GM12865 (cell line): ENCODE measurements around the gene ME1.

Experiments
- DNase-seq: peaks from one replicate; pipeline ENCODE4 v3.0.0; 2010; ENCODE audit warnings: low read depth
- H3K4me3 ChIP-seq: 2 replicates; pipeline ENCODE4 v1.5.1; 2011; ENCODE audit warnings: mild to moderate bottlenecking, low read depth, low read length, control low read depth
- CTCF ChIP-seq: IDR thresholded peaks from 2 replicates; pipeline ENCODE4 v1.5.1; 2011; ENCODE audit warnings: low read length, control low read depth, low read depth, inconsistent platforms; ENCODE audit not compliant: insufficient read depth; ENCODE audit errors: missing control alignments

Gene ME1

GRCh38 chr6:83417880-83418663, 12.8 kb downstream of the ME1 start:
- DNase-seq, result peak; percentile 51
- TF ChIP-seq CTCF, result peak; percentile 31
- no peak overlapping the region for H3K4me3 ChIP-seq

DNA sequence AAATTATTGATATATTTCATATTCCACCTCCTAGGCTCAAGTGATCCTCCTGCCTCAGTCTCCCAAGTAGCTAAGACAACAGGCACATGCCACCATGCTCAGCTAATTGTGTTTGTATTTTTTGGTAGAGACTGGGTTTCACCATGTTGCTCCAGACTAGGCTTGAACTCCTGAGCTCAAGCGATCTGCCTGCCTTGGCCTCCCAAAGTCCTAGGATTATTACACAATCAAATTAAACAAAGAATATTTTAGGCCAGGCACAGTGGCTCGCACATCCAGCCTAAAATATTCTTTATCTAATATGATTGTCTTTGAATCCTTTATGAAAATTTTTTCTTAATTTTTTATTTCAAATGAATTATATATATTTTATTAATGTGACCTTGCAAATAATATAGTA, 17.8 kb downstream of the ME1 start:
- no peak for TF ChIP-seq CTCF
- DNase-seq, result no peak
- H3K4me3 ChIP-seq, result no peak overlapping the region

DNA sequence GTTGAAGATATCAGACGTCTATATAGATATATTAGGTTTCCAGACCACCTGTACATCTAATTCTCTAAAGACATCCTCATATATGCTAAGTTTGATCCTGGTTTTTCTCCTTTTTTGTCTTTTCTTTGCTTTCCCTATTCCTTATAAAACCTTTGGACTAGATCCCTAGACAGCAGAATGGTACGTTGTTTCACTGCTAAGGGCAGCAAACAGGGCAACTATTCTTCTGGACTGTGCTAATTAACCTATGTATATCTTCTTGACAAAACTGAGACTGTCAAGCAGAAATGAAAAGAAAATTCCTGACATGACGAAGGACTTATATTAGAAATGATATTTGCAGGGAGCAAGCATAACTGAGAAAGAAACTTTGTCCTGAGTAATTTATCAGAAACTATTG, 19.1 kb downstream of the ME1 start:
- DNase-seq, result no peak
- TF ChIP-seq CTCF, result no peak
- no peak overlapping the region for H3K4me3 ChIP-seq

DNA sequence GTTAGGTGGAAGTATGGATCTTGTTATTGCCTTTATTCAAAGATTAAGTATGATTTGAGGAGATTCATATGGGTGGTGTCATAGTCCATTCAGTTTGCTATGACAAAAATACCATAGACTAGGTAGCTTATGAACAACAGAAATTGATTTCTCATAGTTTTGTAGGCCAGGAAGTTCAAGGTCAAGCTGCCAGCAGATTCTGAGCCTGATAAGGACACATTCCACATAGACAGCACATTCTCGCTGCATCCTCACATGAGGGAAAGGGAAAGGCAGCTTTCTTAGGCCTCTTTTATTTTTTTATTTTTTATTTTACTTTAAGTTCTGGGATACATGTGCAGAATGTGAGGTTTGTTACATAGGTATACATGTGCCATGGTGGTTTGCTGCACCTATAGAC, 27.7 kb downstream of the ME1 start:
- DNase-seq, result no peak
- no peak for TF ChIP-seq CTCF
- no peak overlapping the region for H3K4me3 ChIP-seq

- DNase-seq, result no peak
- H3K4me3 ChIP-seq, result no peak overlapping the region
- no peak for TF ChIP-seq CTCF
These were observed 41.2 kb downstream of the ME1 start for GRCh38 chr6:83389606-83390005.

- H3K4me3 ChIP-seq, result no peak overlapping the region
- TF ChIP-seq CTCF, result no peak
- DNase-seq, result no peak
These were observed 45.4 kb downstream of the ME1 start for GRCh38 chr6:83385473-83385872.

DNA sequence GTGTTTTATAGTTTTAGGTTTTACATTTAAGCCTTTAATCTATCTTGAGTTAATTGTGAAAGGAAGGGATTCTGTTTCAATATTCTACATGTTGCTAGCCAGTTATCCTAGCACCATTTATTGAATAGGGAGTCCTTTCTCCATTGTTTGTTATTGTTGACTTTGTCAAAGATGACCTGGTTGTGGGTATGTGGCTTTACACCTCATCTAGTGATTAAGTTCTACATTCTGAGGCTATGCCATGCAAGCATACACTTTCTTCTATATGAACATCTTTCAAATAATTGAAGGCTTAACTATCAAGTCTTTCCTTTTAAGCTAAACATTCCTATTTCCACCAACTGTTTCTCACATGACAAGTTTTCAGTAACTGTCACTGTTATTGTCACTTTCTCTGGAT, 46.1 kb downstream of the ME1 start:
- no peak overlapping the region for H3K4me3 ChIP-seq
- DNase-seq, result no peak

More for the DNA sequence above, 46.1 kb downstream of the ME1 start:
- no peak for TF ChIP-seq CTCF
